ENCODE data around the gene SOD3.

Gene SOD3

DNA sequence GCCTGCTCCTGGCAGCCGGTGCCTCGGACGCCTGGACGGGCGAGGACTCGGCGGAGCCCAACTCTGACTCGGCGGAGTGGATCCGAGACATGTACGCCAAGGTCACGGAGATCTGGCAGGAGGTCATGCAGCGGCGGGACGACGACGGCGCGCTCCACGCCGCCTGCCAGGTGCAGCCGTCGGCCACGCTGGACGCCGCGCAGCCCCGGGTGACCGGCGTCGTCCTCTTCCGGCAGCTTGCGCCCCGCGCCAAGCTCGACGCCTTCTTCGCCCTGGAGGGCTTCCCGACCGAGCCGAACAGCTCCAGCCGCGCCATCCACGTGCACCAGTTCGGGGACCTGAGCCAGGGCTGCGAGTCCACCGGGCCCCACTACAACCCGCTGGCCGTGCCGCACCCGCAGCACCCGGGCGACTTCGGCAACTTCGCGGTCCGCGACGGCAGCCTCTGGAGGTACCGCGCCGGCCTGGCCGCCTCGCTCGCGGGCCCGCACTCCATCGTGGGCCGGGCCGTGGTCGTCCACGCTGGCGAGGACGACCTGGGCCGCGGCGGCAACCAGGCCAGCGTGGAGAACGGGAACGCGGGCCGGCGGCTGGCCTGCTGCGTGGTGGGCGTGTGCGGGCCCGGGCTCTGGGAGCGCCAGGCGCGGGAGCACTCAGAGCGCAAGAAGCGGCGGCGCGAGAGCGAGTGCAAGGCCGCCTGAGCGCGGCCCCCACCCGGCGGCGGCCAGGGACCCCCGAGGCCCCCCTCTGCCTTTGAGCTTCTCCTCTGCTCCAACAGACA, 4.4 kb downstream of the SOD3 start:
- no peak overlapping the region for H3K4me3 ChIP-seq (ENCODE audit: low read length)
- DNase-seq (ENCODE audit: low read depth, low spot score): no peak

DNA sequence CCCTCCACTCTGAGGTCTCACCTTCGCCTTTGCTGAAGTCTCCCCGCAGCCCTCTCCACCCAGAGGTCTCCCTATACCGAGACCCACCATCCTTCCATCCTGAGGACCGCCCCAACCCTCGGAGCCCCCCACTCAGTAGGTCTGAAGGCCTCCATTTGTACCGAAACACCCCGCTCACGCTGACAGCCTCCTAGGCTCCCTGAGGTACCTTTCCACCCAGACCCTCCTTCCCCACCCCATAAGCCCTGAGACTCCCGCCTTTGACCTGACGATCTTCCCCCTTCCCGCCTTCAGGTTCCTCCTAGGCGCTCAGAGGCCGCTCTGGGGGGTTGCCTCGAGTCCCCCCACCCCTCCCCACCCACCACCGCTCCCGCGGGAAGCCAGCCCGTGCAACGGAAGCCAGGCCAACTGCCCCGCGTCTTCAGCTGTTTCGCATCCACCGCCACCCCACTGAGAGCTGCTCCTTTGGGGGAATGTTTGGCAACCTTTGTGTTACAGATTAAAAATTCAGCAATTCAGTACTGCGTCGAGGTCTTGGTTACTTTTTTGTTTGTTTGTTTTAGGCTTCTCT, 5.0 kb downstream of the SOD3 start:
- H3K4me3 ChIP-seq (ENCODE audit: low read length): no peak overlapping the region
- no peak for DNase-seq (ENCODE audit: low read depth, low spot score)

DNA sequence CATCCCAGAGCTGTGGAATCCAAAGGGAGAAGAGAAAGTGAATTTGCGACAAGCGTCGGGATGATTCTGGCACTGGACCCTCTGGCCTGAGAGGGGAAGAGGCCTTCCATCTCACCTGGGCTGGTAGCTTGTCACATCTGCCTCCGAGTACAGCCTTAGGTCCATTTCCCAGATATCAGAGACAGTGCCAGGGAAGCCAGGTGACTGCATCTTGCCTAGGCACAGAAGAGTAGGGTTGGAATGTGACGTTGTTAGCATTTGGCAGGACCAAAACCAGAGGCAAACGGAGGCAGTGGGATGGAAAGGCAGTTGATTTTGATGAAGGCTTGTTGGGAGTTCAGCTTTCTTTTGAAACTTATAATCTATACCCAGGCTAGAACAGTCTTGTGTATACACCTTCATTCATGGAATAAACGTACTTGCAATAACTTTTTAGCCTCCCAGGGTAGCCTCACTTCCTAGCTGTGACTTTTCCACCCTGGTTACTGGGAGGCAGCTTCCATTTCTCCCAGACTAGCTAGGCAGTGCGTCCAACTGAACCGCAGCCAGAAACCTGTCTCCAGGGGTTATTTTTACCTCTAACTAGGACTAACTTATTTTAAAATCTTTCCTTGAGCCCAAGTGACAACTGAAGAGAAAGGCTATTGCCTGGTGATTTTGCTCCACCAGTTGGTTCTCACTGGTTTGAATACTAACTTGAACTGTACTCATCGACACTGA, 5.9 kb downstream of the SOD3 start:
- H3K4me3 ChIP-seq (ENCODE audit: low read length): no peak overlapping the region

DNA sequence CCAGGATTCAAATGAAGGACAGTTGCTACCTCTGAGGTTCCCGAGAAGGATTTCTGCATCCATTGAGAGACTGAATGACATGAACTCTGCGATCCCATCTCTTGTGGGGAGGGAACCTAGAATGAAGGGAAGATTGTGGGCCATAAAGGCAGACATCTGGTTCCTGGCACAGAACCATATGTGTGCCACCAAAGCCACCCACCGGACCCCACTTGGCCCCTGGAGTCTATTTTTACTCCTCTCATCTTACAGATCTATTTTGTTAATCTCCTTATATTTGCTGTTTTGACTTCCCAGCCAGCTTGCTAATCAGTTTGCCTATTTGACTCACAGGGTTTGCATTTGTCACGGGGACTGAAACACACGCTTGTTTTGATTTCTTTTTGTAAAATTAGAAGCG, 7.3 kb downstream of the SOD3 start:
- DNase-seq (ENCODE audit: low read depth, low spot score): no peak
- H3K4me3 ChIP-seq (ENCODE audit: low read length): no peak overlapping the region

More for the DNA sequence above, 5.9 kb downstream of the SOD3 start:
- no peak for DNase-seq (ENCODE audit: low read depth, low spot score)

DNA sequence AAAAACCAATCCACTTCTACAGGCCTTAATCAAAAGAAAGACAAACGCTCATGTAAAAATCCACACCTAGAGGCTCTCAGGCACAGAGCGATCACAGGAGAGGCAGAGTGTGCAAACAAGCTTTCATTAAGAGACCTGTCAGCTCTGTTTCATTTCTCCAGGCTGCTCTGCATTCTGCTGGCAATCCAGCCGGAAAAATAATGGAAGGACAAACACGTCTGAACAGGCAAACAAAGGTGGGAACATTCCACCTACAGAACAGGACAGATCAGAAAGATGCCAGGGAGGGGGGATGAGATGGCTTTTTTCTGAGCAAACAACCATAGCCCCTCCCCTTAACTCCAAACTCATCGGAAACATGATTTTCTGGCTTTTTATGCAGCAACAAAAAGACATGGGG, 9.7 kb downstream of the SOD3 start:
- no peak overlapping the region for H3K4me3 ChIP-seq (ENCODE audit: low read length)

DNA sequence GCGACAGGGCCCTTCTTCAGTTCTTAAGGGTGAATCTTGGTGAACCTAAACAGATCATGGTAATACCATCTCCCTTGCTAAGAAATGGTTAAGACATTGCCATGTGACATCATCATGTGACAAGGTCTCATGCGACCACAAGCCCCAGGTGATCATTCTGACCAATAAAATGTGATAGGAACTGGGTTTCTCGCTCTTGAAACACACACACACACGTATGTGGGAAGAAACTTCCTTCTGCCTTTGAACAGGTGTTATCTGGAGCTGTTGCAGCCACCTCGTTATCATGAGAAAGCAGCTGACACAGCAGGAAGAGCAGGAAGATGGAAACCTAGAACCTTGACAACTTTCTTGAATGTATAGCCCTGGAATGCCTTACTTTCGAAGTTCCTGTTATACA, 10.2 kb downstream of the SOD3 start:
- peak; percentile 44 for DNase-seq (ENCODE audit: low read depth, low spot score)
- H3K4me3 ChIP-seq (ENCODE audit: low read length): no peak overlapping the region

More for the DNA sequence above, 9.7 kb downstream of the SOD3 start:
- DNase-seq (ENCODE audit: low read depth, low spot score): no peak

DNA sequence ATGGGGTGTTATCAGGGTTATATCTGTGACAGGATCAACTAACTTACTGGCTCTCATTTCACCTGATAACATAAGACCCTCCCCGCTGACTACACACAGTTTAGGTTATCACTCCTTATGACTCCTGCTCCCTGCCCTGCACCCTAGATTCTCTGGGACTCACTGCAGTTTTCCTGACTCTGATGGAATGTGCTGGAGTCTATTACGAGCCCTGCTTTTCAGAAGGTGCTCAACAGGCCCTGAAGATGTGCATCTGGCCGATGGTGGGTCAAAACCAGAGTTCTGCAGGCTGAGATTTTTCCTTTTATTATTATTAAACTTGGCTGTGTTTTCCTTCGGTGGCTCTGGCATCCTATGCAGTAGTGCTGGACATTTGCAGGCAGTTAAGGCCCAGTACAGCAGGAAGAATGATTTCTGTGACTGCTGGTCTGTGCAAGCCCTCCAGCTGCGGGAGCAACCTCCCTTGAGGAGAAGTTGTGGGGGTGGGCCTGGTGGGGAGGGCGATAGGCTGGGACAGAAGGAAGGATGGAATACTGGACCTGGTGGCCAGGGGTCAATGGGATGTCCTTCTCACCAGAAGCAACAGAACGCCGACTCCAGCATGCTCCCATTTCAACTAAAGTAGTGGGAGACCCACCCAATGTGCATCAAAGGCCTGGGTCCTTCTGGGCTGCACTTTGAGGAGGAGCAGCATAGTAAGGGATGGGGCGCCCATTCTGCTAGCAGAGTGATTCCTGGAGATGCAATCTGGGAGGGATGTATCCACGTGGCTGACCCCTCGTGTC, 11.0 kb downstream of the SOD3 start:
- no peak overlapping the region for H3K4me3 ChIP-seq (ENCODE audit: low read length)
- no peak for DNase-seq (ENCODE audit: low read depth, low spot score)

DNA sequence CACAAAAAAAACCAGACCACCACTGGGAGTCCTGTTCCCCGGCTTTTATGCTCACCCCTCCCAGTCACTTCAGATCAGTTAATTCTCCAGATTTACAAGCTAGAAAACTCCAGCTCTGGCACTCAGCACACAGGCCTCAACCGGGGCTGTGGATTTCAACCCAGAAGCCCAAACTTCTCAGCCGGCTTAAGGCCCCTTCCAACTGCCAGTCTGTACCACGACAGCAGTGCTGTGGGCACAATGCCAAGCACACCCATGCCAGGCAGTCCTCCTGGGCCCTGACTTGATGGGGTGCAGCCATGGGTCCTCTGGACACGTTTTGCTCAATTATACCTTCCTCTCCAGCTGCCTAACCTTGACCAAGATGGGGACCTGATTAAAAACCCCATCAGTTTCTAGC, 12.2 kb downstream of the SOD3 start:
- no peak for DNase-seq (ENCODE audit: low read depth, low spot score)

DNA sequence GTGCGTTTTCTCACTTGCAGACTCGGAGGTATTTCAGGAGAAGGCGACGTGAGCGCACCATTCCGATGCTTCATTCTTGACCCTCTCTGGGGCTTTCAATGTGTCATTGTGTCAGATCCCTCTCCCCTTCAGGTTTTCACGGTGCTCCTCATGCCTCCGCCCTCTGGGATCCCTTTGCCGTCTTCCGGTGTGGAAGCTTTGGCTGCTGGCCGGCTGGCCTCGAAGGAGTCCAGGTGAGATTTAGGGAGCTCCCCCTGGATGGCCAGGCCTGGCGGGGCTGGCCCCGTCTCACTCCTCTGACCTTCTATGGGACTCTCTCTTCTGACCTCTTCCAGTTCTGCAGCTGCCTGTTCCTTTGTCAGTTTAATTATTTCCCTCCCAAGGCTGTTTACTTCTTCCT, 12.9 kb downstream of the SOD3 start:
- no peak overlapping the region for H3K4me3 ChIP-seq (ENCODE audit: low read length)
- DNase-seq (ENCODE audit: low read depth, low spot score): no peak

More for the DNA sequence above, 12.2 kb downstream of the SOD3 start:
- H3K4me3 ChIP-seq (ENCODE audit: low read length): no peak overlapping the region

DNA sequence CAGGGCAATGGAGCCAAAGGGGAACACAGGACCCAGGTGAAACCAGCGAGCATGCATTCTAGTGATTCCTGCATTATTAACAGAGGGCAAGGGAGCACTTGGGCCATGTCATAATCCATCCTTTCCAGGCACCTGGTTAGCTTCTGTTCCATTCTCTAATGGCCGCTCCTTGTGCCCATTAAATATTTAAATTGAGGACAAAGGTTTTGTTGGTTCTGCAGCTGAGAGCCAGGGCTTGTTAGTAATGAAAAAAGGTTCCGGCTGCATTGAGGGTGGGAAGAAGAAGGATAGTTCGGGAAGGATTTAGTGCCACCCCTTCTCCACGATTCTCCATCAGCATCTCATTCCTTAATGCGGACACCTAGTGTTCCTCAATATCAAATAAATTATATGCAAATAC, 13.6 kb downstream of the SOD3 start:
- DNase-seq (ENCODE audit: low read depth, low spot score): no peak
- H3K4me3 ChIP-seq (ENCODE audit: low read length): no peak overlapping the region

DNA sequence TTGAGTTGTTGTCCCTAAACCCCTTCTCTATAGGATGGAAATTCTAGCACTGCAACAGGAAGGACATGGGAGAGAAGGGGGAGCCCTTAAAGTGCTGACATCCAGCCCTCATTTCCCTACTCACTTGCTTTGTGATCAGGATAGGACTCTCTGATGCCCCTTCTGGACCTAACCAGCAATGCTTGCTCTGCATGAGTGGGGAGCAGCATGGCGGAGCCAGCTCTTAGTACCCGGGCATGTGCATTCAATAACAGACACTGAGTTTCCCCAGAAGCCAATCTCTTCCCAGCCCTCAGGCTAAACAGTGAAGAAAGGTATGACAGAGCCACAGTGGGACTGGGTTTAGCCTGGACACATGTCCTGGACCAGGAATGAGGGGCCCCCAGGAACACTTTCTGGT, 14.0 kb downstream of the SOD3 start:
- peak; percentile 9 for DNase-seq (ENCODE audit: low read depth, low spot score)
- H3K4me3 ChIP-seq (ENCODE audit: low read length): no peak overlapping the region

DNA sequence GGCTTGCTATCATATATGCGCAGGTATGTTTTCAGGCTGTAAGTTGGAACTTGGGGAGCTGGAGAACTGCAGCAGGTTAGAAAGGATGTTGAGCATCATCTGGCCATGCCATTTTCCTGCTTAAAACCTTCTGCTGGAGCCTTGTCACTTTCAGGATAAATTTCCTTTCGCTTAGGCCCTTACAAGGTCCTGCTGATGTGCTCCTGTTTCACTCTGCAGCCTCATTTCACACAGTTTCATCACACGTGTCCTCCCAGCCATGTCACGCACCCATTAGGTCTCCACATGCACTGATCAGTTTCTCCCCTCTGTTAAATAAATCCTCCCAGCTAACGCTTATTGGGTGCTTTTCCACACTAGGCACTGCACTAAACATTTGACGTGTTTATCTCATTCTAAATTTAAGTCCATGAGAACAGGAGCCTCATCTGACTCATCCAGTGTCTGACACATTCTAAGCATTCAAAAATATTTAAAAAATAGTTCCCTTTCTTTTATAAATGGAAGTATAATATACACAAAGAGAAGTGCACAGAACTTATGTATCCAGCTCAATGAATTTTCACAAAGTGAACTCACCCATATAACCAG, 14.5 kb downstream of the SOD3 start:
- H3K4me3 ChIP-seq (ENCODE audit: low read length): no peak overlapping the region
- DNase-seq (ENCODE audit: low read depth, low spot score): no peak

DNA sequence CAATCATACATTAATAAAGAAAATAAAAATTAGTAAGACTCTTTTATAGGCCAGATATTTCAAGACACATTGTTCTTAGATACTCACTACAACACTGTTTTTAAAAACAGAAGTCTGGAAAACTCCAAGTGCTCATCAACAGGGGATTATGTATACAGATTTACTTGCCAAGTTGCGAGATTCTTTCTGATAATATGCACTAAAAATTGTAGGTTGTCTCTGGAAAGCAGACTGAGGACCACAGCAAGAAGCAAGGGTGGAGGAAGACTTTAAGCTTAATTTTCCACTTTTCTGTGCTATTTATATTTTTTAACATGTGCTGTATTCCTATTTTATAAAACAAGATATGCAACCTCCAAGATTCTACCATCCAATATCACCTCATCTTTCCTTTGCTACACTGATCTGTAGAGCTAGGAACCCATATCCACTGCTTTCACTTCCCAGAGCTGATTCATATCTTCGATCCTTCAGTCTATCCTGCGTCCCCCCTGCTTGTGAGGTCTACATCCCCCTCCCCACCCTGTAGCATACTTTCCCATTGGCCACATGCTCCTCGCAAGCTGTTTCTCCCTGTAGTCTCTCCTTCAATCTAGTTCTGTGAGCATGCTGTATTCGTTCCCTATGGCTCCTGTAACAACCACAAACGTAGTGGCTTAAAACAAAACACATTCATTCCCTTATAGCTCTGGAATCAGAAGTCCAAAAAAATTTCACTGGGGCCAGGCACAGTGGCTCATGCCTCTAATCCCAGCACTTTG, 15.7 kb downstream of the SOD3 start:
- DNase-seq (ENCODE audit: low read depth, low spot score): no peak
- no peak overlapping the region for H3K4me3 ChIP-seq (ENCODE audit: low read length)

DNA sequence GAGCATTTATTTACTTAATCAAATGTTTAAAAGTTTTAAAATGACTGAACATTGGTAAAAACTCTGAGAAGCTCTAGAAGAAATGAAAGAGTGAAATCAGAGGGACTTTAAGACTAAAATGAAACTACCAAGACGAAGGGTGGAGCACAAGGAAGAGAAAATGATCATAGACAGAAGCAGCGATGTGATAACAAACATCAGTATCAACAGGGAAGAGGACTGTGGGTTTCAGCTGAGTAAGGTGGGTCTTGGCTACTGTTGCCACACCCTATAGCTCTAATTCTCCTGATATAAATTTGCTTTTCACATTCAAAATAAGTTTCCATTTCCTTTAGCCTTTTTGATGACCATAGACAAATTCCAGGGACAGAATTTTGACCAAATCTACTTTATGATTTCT, 18.4 kb downstream of the SOD3 start:
- no peak for DNase-seq (ENCODE audit: low read depth, low spot score)
- H3K4me3 ChIP-seq (ENCODE audit: low read length): no peak overlapping the region

DNA sequence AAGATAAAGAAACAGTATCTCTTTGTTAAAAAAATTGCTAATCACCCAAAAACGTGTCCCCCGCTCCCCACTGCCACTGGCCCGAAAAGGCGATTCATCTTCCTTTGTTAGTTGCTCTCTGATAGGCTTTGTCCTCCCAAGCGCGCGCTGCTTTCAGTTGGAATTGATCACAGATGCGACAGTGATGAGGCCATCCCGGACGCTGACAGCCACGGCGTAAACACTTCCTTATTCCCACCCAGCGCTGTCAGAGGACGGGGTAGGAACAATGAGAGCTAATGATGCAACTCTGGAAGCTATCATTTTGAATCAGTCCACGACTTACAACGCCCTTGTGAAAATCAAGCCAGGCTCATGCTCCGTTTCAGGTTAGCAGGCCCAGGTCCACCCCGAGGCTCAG, 21.4 kb downstream of the SOD3 start:
- H3K4me3 ChIP-seq (ENCODE audit: low read length): no peak overlapping the region
- no peak for DNase-seq (ENCODE audit: low read depth, low spot score)

DNA sequence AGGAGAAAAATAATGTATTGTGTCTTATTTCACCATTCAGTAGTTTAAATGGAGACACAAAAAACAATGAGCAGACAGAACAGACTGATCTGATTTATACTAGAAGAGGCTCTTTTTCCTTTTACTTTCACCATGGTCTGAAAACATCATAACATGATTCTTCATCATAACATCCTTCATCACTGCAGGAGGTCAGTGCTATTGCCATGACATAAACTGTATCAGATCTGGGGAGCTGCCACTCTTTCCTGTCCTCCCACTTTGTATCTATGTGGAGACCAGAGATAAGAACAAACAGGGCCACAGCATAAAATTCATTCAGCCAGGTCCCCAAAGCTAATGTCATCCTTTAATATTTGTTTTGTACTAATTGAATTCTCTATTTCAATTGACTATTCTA, 25.2 kb downstream of the SOD3 start:
- DNase-seq (ENCODE audit: low read depth, low spot score): no peak
- no peak overlapping the region for H3K4me3 ChIP-seq (ENCODE audit: low read length)

DNA sequence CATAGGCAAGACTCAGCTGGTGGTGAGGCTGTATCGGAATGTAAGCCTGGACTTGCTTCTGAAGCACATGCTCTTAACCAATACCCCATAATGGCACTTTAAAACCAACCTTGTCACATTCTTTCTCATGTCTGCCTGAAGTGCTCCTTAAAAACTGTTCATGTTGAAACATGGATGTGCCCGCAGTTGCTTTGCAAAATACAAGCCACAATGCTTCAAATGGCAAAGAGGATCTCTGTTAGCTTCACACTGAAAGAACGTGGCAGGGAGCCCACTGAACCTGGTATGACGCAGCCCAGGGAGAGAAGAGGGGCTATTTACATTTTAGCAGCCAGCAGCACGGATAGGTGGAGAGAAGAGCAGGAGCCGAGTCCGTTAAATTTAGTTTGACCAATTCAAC, 29.3 kb downstream of the SOD3 start:
- no peak overlapping the region for H3K4me3 ChIP-seq (ENCODE audit: low read length)
- DNase-seq (ENCODE audit: low read depth, low spot score): no peak

DNA sequence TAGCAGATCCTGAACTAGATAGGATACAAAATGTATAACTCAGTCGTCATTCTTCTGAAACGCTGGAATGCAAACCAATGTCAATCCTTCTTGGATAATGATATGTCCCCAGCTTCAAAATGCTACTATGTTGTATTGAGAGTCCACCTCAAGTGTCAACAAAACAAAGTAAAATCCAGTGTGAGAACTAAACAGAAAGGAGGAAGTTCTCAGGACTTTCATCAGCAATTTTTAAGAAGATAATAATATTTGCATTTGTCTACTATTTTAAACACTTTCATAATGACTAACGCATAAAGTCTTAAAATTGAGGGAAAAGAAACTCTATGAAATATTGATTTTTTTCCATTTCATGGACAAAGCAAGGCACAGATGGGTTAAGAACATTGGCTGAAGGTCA, 36.3 kb downstream of the SOD3 start:
- DNase-seq (ENCODE audit: low read depth, low spot score): no peak
- no peak overlapping the region for H3K4me3 ChIP-seq (ENCODE audit: low read length)

DNA sequence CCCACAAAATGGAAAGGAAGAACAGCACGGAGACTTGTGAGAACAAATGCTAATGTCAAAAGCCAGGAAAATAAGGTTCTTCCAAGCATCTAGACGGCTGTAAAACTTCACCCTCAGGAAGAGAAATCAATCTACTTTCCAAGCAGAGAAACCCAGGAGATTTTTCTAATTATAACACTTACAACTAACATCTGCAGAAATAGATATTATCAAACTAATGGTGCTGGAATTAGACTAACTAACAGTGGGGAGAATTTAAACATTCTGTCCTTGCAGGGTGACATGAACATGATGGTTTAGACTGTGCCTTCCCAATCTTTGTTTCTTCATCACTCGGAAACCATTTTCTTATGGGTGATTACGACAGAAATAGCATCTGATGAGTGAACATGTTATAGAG, 40.3 kb downstream of the SOD3 start:
- H3K4me3 ChIP-seq (ENCODE audit: low read length): no peak overlapping the region
- no peak for DNase-seq (ENCODE audit: low read depth, low spot score)
